Gastroesophageal sphincter (tissue), 3 donors: ENCODE data around the gene PLGRKT.

Source experiments
- POLR2A ChIP-seq, 2 donors: fragments of 450-650 bp; IDR thresholded peaks; one replicate each; pipeline ENCODE4 v1.6.1; 2017; ENCODE audit warnings: antibody characterized with exemption in 2 of 2, mild to moderate bottlenecking in 2 of 2, moderate library complexity in 1 of 2
- POLR2AphosphoS5 ChIP-seq: sonication (generic); formaldehyde crosslinking; IDR thresholded peaks from one replicate; pipeline ENCODE4 v1.6.1; 2017; ENCODE audit warnings: antibody characterized with exemption
- TF ChIP-seq, protein P1 (sequence below), 4 experiments: fragments of 200-600 bp in 2 of 4; fragments of 450-650 bp in 2 of 4; sonication (generic) in 1 of 4; IDR thresholded peaks; one replicate each; pipeline ENCODE4 v1.5.1; 2017 to 2019; ENCODE audit warnings: antibody characterized with exemption in 4 of 4, mild to moderate bottlenecking in 2 of 4, moderate library complexity in 2 of 4

GRCh38 chr9:5437254-5438216, at the start of gene PLGRKT:
- TF ChIP-seq, protein P1, sequence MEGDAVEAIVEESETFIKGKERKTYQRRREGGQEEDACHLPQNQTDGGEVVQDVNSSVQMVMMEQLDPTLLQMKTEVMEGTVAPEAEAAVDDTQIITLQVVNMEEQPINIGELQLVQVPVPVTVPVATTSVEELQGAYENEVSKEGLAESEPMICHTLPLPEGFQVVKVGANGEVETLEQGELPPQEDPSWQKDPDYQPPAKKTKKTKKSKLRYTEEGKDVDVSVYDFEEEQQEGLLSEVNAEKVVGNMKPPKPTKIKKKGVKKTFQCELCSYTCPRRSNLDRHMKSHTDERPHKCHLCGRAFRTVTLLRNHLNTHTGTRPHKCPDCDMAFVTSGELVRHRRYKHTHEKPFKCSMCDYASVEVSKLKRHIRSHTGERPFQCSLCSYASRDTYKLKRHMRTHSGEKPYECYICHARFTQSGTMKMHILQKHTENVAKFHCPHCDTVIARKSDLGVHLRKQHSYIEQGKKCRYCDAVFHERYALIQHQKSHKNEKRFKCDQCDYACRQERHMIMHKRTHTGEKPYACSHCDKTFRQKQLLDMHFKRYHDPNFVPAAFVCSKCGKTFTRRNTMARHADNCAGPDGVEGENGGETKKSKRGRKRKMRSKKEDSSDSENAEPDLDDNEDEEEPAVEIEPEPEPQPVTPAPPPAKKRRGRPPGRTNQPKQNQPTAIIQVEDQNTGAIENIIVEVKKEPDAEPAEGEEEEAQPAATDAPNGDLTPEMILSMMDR (IDR thresholded peaks at IDR 0.05), result peak in 3 of 4 experiments; percentile 28 to 43 (median 33)
- peak; percentile 85 to 87 for TF ChIP-seq POLR2A (IDR thresholded peaks at IDR 0.05)
- peak; percentile 87 for TF ChIP-seq POLR2AphosphoS5
